Measurements from ENCODE around the gene CNTRL.

CNTRL gene

GRCh38 chr9:121179930-121180681 is 105.4 kb downstream of the CNTRL start:
- Histone ChIP-seq H3K27ac (ENCODE audit: low read depth, low read length, severe bottlenecking) (no peak overlapping the region), H3K9me3 (ENCODE audit: control insufficient read depth, low read length) (no peaks in the 10 kb centered on the region), H3K36me3 (ENCODE audit: control insufficient read depth, insufficient read depth, low read length) (peaks cover 77% of the 10 kb centered on the region), H3K4me3 (ENCODE audit: extremely low read depth, insufficient read depth, low read length, poor library complexity, severe bottlenecking) (no peak overlapping the region), H3K4me1 (ENCODE audit: control insufficient read depth, insufficient read depth, low read length, poor library complexity, severe bottlenecking) (no peaks in the 10 kb centered on the region)
- 87 to 88% methylated on average over 2 to 3 of the region's 3 CpGs for WGBS, 2 experiments (ENCODE audit: insufficient coverage in 2 of 2)

- 90% methylated on average over 2 of the region's 3 CpGs; no CpG with 5 or more reads in 1 of the 2 experiments for WGBS, 2 experiments (ENCODE audit: insufficient coverage in 2 of 2)
- no peak overlapping the region for H3K27ac ChIP-seq (ENCODE audit: low read depth, low read length, severe bottlenecking)
- H3K4me3 ChIP-seq (ENCODE audit: extremely low read depth, insufficient read depth, low read length, poor library complexity, severe bottlenecking) = no peak overlapping the region
- H3K36me3 ChIP-seq (ENCODE audit: control insufficient read depth, insufficient read depth, low read length) = peaks cover 74% of the 10 kb centered on the region
- H3K4me1 ChIP-seq (ENCODE audit: control insufficient read depth, insufficient read depth, low read length, poor library complexity, severe bottlenecking) = no peaks in the 10 kb centered on the region
- no peaks in the 10 kb centered on the region for H3K9me3 ChIP-seq (ENCODE audit: control insufficient read depth, low read length)
Measured at GRCh38 chr9:121182101-121182836, 107.5 kb downstream of the CNTRL start.

- no peak overlapping the region for H3K27ac ChIP-seq (ENCODE audit: low read depth, low read length, severe bottlenecking)
- H3K4me1 ChIP-seq (ENCODE audit: control insufficient read depth, insufficient read depth, low read length, poor library complexity, severe bottlenecking) = no peaks in the 10 kb centered on the region
- peaks cover 70% of the 10 kb centered on the region for H3K36me3 ChIP-seq (ENCODE audit: control insufficient read depth, insufficient read depth, low read length)
- H3K4me3 ChIP-seq (ENCODE audit: extremely low read depth, insufficient read depth, low read length, poor library complexity, severe bottlenecking) = no peak overlapping the region
- H3K9me3 ChIP-seq (ENCODE audit: control insufficient read depth, low read length) = no peaks in the 10 kb centered on the region
Measured at GRCh38 chr9:121182989-121183388, 108.2 kb downstream of the CNTRL start.

GRCh38 chr9:121183666-121184423 is 109.1 kb downstream of the CNTRL start:
- Histone ChIP-seq H3K4me1 (ENCODE audit: control insufficient read depth, insufficient read depth, low read length, poor library complexity, severe bottlenecking) (no peaks in the 10 kb centered on the region), H3K36me3 (ENCODE audit: control insufficient read depth, insufficient read depth, low read length) (peaks cover 62% of the 10 kb centered on the region), H3K27ac (ENCODE audit: low read depth, low read length, severe bottlenecking) (no peak overlapping the region), H3K4me3 (ENCODE audit: extremely low read depth, insufficient read depth, low read length, poor library complexity, severe bottlenecking) (no peak overlapping the region), H3K9me3 (ENCODE audit: control insufficient read depth, low read length) (no peaks in the 10 kb centered on the region)
- WGBS, 2 experiments (ENCODE audit: insufficient coverage in 2 of 2) = 100% methylated on average over 1 of the region's 3 CpGs

GRCh38 chr9:121184463-121184862 is 109.7 kb downstream of the CNTRL start:
- H3K4me3 ChIP-seq (ENCODE audit: extremely low read depth, insufficient read depth, low read length, poor library complexity, severe bottlenecking) = no peak overlapping the region
- H3K9me3 ChIP-seq (ENCODE audit: control insufficient read depth, low read length) = no peaks in the 10 kb centered on the region
- no peaks in the 10 kb centered on the region for H3K4me1 ChIP-seq (ENCODE audit: control insufficient read depth, insufficient read depth, low read length, poor library complexity, severe bottlenecking)
- peaks cover 61% of the 10 kb centered on the region for H3K36me3 ChIP-seq (ENCODE audit: control insufficient read depth, insufficient read depth, low read length)
- H3K27ac ChIP-seq (ENCODE audit: low read depth, low read length, severe bottlenecking) = no peak overlapping the region

GRCh38 chr9:121185178-121185745 is 110.5 kb downstream of the CNTRL start:
- no peak overlapping the region for H3K4me3 ChIP-seq (ENCODE audit: extremely low read depth, insufficient read depth, low read length, poor library complexity, severe bottlenecking)
- 83 to 100% methylated on average over 2 of the region's 3 CpGs for WGBS, 2 experiments (ENCODE audit: insufficient coverage in 2 of 2)
- no peak overlapping the region for H3K27ac ChIP-seq (ENCODE audit: low read depth, low read length, severe bottlenecking)
- H3K36me3 ChIP-seq (ENCODE audit: control insufficient read depth, insufficient read depth, low read length) = peaks cover 59% of the 10 kb centered on the region
- no peaks in the 10 kb centered on the region for H3K4me1 ChIP-seq (ENCODE audit: control insufficient read depth, insufficient read depth, low read length, poor library complexity, severe bottlenecking)
- no peaks in the 10 kb centered on the region for H3K9me3 ChIP-seq (ENCODE audit: control insufficient read depth, low read length)

GRCh38 chr9:121185774-121186403 is 111.1 kb downstream of the CNTRL start:
- no peaks in the 10 kb centered on the region for H3K9me3 ChIP-seq (ENCODE audit: control insufficient read depth, low read length)
- H3K36me3 ChIP-seq (ENCODE audit: control insufficient read depth, insufficient read depth, low read length) = peaks cover 54% of the 10 kb centered on the region
- H3K4me3 ChIP-seq (ENCODE audit: extremely low read depth, insufficient read depth, low read length, poor library complexity, severe bottlenecking) = no peak overlapping the region
- no peak overlapping the region for H3K27ac ChIP-seq (ENCODE audit: low read depth, low read length, severe bottlenecking)
- peaks cover 1% of the 10 kb centered on the region for H3K4me1 ChIP-seq (ENCODE audit: control insufficient read depth, insufficient read depth, low read length, poor library complexity, severe bottlenecking)
- WGBS, 2 experiments (ENCODE audit: insufficient coverage in 2 of 2) = 92 to 97% methylated on average over 2 to 3 of the region's 4 CpGs

- H3K36me3 ChIP-seq (ENCODE audit: control insufficient read depth, insufficient read depth, low read length) = peaks cover 40% of the 10 kb centered on the region
- peaks cover 4% of the 10 kb centered on the region for H3K4me1 ChIP-seq (ENCODE audit: control insufficient read depth, insufficient read depth, low read length, poor library complexity, severe bottlenecking)
- no peak overlapping the region for H3K4me3 ChIP-seq (ENCODE audit: extremely low read depth, insufficient read depth, low read length, poor library complexity, severe bottlenecking)
- WGBS, 2 experiments (ENCODE audit: insufficient coverage in 2 of 2) = 96% methylated on average over 3 of the region's 3 CpGs; no CpG with 5 or more reads in 1 of the 2 experiments
- no peaks in the 10 kb centered on the region for H3K9me3 ChIP-seq (ENCODE audit: control insufficient read depth, low read length)
- H3K27ac ChIP-seq (ENCODE audit: low read depth, low read length, severe bottlenecking) = no peak overlapping the region
Measured at GRCh38 chr9:121187636-121188305, 113.0 kb downstream of the CNTRL start.

- no CpG with 5 or more reads among the region's 1 CpG for WGBS, 2 experiments (ENCODE audit: insufficient coverage in 2 of 2)
- Histone ChIP-seq H3K4me3 (ENCODE audit: extremely low read depth, insufficient read depth, low read length, poor library complexity, severe bottlenecking) (no peak overlapping the region), H3K27ac (ENCODE audit: low read depth, low read length, severe bottlenecking) (no peak overlapping the region), H3K9me3 (ENCODE audit: control insufficient read depth, low read length) (no peaks in the 10 kb centered on the region), H3K4me1 (ENCODE audit: control insufficient read depth, insufficient read depth, low read length, poor library complexity, severe bottlenecking) (peaks cover 6% of the 10 kb centered on the region), H3K36me3 (ENCODE audit: control insufficient read depth, insufficient read depth, low read length) (peaks cover 28% of the 10 kb centered on the region)
Measured at GRCh38 chr9:121189006-121189405, 114.3 kb downstream of the CNTRL start.

GRCh38 chr9:121189660-121190059 is 114.9 kb downstream of the CNTRL start:
- H3K4me3 ChIP-seq (ENCODE audit: extremely low read depth, insufficient read depth, low read length, poor library complexity, severe bottlenecking) = no peak overlapping the region
- no peaks in the 10 kb centered on the region for H3K9me3 ChIP-seq (ENCODE audit: control insufficient read depth, low read length)
- 97 to 98% methylated on average over 3 of the region's 3 CpGs for WGBS, 2 experiments (ENCODE audit: insufficient coverage in 2 of 2)
- H3K27ac ChIP-seq (ENCODE audit: low read depth, low read length, severe bottlenecking) = no peak overlapping the region
- H3K4me1 ChIP-seq (ENCODE audit: control insufficient read depth, insufficient read depth, low read length, poor library complexity, severe bottlenecking) = peaks cover 6% of the 10 kb centered on the region
- H3K36me3 ChIP-seq (ENCODE audit: control insufficient read depth, insufficient read depth, low read length) = peaks cover 23% of the 10 kb centered on the region

Data from mesodermal cell (in vitro differentiated cells).